Thyroid gland (tissue), 4 donors: Measurements from ENCODE around the gene PRKCE. TPM values are rescaled to one million over a fixed set of nuclear protein-coding genes. Genes with fewer than 3 reads are reported as not detected.

Experiments used
- DNase-seq, 2 donors: peaks; one replicate each; pipeline ENCODE4 v3.0.0-alpha.2; 2019
- H3K27ac ChIP-seq, 3 donors: fragments of 200-600 bp; sonication (generic); 1 replicate in 2 of 3; 2 replicates in 1 of 3; pipeline ENCODE4 v1.5.1; 2016 to 2019; ENCODE audit warnings: mild to moderate bottlenecking in 1 of 3, moderate library complexity in 1 of 3
- H3K27me3 ChIP-seq: fragments of 200-600 bp; sonication (generic); one replicate; pipeline ENCODE4 v1.5.1; 2019
- H3K36me3 ChIP-seq, 2 donors: fragments of 200-600 bp; sonication (generic); one replicate each; pipeline ENCODE4 v1.5.1; 2016 to 2019
- H3K4me1 ChIP-seq, 2 donors: fragments of 200-600 bp; sonication (generic); one replicate each; pipeline ENCODE4 v1.5.1; 2017 to 2019
- H3K4me3 ChIP-seq, 3 donors: fragments of 200-600 bp; sonication (generic); replicated peaks in 1 of 3; 1 replicate in 2 of 3; 2 replicates in 1 of 3; pipeline ENCODE4 v1.5.1; 2016; ENCODE audit warnings: mild to moderate bottlenecking in 1 of 3
- H3K9me3 ChIP-seq: fragments of 200-600 bp; sonication (generic); one replicate; pipeline ENCODE4 v1.5.1; 2017
- CTCF ChIP-seq, 6 experiments: fragments of 200-600 bp in 3 of 6; fragments of 450-650 bp in 3 of 6; sonication (generic) in 3 of 6; IDR thresholded peaks; one replicate each; pipeline ENCODE4 v1.5.1; 2016 to 2019; ENCODE audit warnings: antibody characterized with exemption in 6 of 6, mild to moderate bottlenecking in 2 of 6, inconsistent platforms in 1 of 6, moderate library complexity in 1 of 6
- POLR2A ChIP-seq, 2 donors: fragments of 450-650 bp; IDR thresholded peaks; one replicate each; pipeline ENCODE4 v1.6.1; 2017; ENCODE audit warnings: antibody characterized with exemption in 2 of 2, mild to moderate bottlenecking in 2 of 2, moderate library complexity in 1 of 2
- WGBS, 2 donors: methylation state at CpG; one replicate each; pipeline ENCODE4 v1.1.5; 2017; 5-methylcytosine and 5-hydroxymethylcytosine counted together
- intact Hi-C: fragments of 100-400 bp; cut with DNase I; formaldehyde crosslinking; loops from one replicate; pipeline ENCODE4 v1.15.1; 2023
- total RNA-seq, 4 donors: library from RNA; depleted of rRNA; stranded (reverse); fragments of >200 nt; gene quantifications; one replicate each; pipeline ENCODE4 v1.2.3, GENCODE V29; 2016

PRKCE gene
- total RNA-seq, 4 donors from 2014 or later, result 8.4 to 35.3 (median 15.2) TPM

GRCh38 chr2:45930396-45930792, 278.9 kb downstream of the PRKCE start:
- intact Hi-C loops, result no loop called here
- no peaks in the 10 kb centered on the region for H3K27me3 ChIP-seq
- H3K9me3 ChIP-seq, result no peaks in the 10 kb centered on the region
- H3K4me1 ChIP-seq, result no peaks in the 10 kb centered on the region
- no peak overlapping the region for H3K4me3 ChIP-seq
- DNase-seq, result no peak
- H3K36me3 ChIP-seq, result no peaks in the 10 kb centered on the region
- no peak overlapping the region for H3K27ac ChIP-seq
- 75 to 100% methylated on average over 1 of the region's 1 CpG for WGBS, 2 donors
- TF ChIP-seq POLR2A (IDR thresholded peaks at IDR 0.05) (no peak), CTCF (IDR thresholded peaks at IDR 0.05) (no peak)

DNA sequence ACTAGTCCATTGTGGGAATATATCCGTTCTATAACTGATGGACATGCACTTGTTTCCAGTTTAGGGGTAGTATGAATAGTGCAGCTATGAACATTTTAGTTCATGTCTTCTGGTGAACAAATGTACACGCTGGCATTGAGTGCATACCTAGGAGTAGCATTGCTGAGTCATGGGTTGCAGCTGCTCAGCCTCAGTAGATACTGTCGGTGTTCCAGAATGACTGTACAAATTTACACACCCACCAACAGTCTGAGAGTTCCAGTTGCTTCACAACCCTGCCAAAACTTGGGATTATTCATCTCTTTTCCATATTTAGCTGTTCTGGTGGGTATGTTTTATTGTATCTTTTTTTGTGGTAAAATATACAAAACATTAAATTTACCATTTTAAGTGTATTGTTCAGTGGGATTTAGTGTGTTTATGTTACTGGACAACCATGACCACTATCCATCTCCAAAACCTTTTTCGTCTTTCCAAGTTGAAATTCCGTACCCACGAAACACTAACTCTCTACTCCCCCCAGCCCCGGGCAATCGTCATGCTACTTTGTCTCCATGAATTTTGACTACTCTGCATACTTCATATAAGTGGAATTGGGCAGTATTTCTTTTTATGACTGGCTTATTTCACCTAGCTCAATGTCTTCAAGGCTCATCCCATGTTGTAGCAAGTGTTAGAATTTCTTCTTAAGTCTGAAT, 281.0 kb downstream of the PRKCE start:
- WGBS, 2 donors, result 94 to 95% methylated on average over 8 of the region's 8 CpGs
- Histone ChIP-seq H3K36me3 (no peaks in the 10 kb centered on the region), H3K9me3 (no peaks in the 10 kb centered on the region), H3K27me3 (no peaks in the 10 kb centered on the region), H3K27ac (no peak overlapping the region), H3K4me1 (peaks cover 0 to 12% of the 10 kb centered on the region in 2 donors), H3K4me3 (no peak overlapping the region)
- no peak for TF ChIP-seq POLR2A (IDR thresholded peaks at IDR 0.05)
- TF ChIP-seq CTCF (IDR thresholded peaks at IDR 0.05), result no peak
- intact Hi-C loops, result no loop called here
- DNase-seq, result no peak

GRCh38 chr2:45935791-45936622, 284.5 kb downstream of the PRKCE start:
- WGBS, 2 donors, result 26 to 33% methylated on average over 11 to 12 of the region's 13 CpGs
- intact Hi-C loops, result loop anchor here (2.0 to 5.0 kb wide), 2 partner anchors 159 to 293 kb away; no protein-coding TSS in a partner anchor

DNA sequence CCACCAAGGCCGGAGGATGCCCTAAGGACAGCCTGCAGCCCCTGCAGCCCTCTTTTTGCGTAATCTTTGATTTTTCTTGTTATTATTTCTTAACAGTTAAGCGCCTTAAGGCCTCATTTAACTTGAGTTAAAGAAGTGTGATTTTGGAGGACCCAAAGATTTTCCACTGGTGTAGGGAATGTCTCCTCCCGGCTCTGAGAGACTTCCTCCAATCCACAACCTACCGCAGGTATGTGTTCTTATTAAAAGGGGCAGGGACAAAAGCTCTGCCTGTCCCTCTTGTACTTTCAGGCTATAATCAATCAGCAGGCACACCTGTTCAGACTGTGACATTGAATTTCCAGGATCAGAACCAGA, 285.1 kb downstream of the PRKCE start:
- no peak for TF ChIP-seq CTCF (IDR thresholded peaks at IDR 0.05)
- no peak for TF ChIP-seq POLR2A (IDR thresholded peaks at IDR 0.05)
- no peaks in the 10 kb centered on the region for H3K9me3 ChIP-seq
- H3K27me3 ChIP-seq, result no peaks in the 10 kb centered on the region
- H3K27ac ChIP-seq, result peak overlapping the region in 1 of 3 donors; percentile 20
- peaks cover 0 to 16% of the 10 kb centered on the region in 2 donors for H3K4me1 ChIP-seq
- no peaks in the 10 kb centered on the region for H3K36me3 ChIP-seq
- no peak overlapping the region for H3K4me3 ChIP-seq
- WGBS, 2 donors, result 54 to 56% methylated on average over 5 of the region's 5 CpGs
- DNase-seq, result no peak
- intact Hi-C loops, result loop anchor here (2.0 to 5.0 kb wide), 2 partner anchors 159 to 294 kb away; no protein-coding TSS in a partner anchor

More at GRCh38 chr2:45935791-45936622, 284.5 kb downstream of the PRKCE start:
- H3K27ac ChIP-seq, result peak overlapping the region in 1 of 3 donors; percentile 20
- TF ChIP-seq CTCF (IDR thresholded peaks at IDR 0.05) (peak; percentile 28 to 92 (median 80)), POLR2A (IDR thresholded peaks at IDR 0.05) (no peak)
- DNase-seq, result peak; percentile 97
- H3K4me1 ChIP-seq, result peaks cover 0 to 16% of the 10 kb centered on the region in 2 donors
- no peak overlapping the region for H3K4me3 ChIP-seq
- H3K36me3 ChIP-seq, result no peaks in the 10 kb centered on the region
- H3K9me3 ChIP-seq, result no peaks in the 10 kb centered on the region
- H3K27me3 ChIP-seq, result no peaks in the 10 kb centered on the region
